Measurements from ENCODE around the gene POU2F3. TPM values are rescaled to one million over a fixed set of nuclear protein-coding genes. Genes with fewer than 3 reads are reported as not detected.
A peak's percentile ranks its signal among the peaks of the same experiment; 100 is the strongest.

Gene POU2F3
- total RNA-seq, 2 donors from 2014 or later, result 1.5 to 6.1 TPM

DNA sequence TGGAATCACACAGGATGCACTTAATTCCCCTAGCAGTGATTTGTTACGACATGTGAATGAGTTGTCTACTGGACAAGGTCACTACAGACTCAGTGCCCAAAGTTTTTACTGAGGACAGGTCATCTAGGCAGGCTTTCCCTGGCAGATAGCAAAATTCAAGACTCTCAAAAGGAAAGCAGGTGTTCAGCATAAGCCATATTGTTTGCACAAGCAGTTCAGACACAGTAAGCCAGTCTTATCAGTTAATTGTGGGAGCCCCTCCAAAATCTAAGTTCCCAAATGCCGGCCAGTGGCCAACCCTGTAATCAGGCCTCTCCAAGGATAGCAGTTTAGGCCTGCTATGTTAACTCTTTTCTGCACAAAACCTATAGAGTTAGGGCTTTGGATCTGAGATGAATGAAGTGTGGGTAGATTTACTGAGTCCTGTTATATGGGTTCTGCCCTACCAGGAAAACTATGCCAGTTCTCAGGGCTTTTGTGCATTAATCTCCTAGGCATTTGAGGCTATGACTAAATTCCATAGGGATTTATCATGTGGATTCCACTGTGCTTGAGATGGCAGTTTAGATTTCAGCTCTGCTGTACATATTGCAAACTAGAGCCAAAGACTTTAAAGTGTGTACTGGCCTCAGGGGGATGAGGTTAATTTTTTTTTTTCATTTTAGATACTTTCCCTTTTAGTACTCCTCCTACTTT lies 91.5 kb downstream of the POU2F3 start:
- intact Hi-C loops (cut with DNase I), result loop anchor here (10.0 kb wide), 3 partner anchors 73 to 353 kb away; no protein-coding TSS in a partner anchor
- H3K4me3 ChIP-seq, result no peak overlapping the region
- TF ChIP-seq, protein P1, sequence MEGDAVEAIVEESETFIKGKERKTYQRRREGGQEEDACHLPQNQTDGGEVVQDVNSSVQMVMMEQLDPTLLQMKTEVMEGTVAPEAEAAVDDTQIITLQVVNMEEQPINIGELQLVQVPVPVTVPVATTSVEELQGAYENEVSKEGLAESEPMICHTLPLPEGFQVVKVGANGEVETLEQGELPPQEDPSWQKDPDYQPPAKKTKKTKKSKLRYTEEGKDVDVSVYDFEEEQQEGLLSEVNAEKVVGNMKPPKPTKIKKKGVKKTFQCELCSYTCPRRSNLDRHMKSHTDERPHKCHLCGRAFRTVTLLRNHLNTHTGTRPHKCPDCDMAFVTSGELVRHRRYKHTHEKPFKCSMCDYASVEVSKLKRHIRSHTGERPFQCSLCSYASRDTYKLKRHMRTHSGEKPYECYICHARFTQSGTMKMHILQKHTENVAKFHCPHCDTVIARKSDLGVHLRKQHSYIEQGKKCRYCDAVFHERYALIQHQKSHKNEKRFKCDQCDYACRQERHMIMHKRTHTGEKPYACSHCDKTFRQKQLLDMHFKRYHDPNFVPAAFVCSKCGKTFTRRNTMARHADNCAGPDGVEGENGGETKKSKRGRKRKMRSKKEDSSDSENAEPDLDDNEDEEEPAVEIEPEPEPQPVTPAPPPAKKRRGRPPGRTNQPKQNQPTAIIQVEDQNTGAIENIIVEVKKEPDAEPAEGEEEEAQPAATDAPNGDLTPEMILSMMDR (IDR thresholded peaks at IDR 0.05), result no peak
- TF ChIP-seq POLR2AphosphoS5 (IDR thresholded peaks at IDR 0.05), result no peak
- no peak for TF ChIP-seq POLR2A (IDR thresholded peaks at IDR 0.05)
- H3K4me1 ChIP-seq (replicated peaks), result no peaks in the 10 kb centered on the region
- no peaks in the 10 kb centered on the region for H3K9me3 ChIP-seq
- H3K27ac ChIP-seq, result no peak overlapping the region
- H3K27me3 ChIP-seq (replicated peaks; ENCODE audit: insufficient read depth), result no peaks in the 10 kb centered on the region
- no peaks in the 10 kb centered on the region for H3K36me3 ChIP-seq
- no peak for DNase-seq (ENCODE audit: low spot score)
- 45% methylated on average over 2 of the region's 2 CpGs for WGBS

DNA sequence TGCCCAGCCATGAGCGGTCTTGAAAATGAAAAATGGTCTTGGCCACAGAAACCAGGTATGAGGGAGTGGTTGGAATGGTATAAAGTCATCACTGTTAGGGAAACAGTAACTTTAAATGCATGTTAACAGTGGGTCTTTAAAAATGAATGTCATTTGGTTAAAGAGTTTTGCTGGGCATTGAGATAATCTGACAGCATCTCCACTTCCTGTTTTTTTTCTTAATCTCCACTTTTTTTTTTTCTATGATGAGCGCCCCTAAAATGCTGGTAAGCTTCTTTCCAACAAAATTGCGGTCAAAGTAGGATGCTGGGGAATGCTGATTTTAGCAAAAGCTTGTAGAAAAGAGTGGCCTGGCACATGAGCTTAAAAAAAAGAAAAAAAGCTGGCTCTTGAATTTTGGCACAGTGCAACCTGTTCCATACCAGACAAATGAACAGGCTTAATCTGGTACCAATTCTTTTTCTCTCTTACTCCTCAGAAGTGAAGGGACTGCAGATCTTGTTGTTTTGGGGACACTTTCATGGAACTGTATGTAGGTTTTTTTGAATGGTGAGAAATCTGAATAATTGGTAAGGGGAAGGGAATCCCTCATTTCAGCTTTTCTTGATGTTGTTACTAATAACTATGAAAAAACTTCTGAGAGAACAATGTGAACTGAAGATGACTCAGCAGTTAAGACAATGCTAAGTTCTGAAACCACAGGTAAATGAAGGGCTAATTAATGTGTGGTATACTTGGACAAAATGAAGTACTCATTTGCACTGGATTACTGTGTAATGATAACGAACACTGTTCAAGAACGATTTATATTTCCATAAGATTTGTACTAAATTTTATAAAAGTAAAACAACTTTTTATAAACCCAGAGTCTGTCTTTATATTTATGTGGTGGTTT lies 93.1 kb downstream of the POU2F3 start:
- Histone ChIP-seq H3K4me1 (replicated peaks) (no peaks in the 10 kb centered on the region), H3K27ac (peak overlapping the region; percentile 12 to 20), H3K4me3 (no peak overlapping the region), H3K36me3 (no peaks in the 10 kb centered on the region), H3K27me3 (replicated peaks; ENCODE audit: insufficient read depth) (no peaks in the 10 kb centered on the region), H3K9me3 (no peaks in the 10 kb centered on the region)
- intact Hi-C loops (cut with DNase I), result loop anchor here (10.0 kb wide), 3 partner anchors 72 to 352 kb away; no protein-coding TSS in a partner anchor
- WGBS, result 81% methylated on average over 5 of the region's 5 CpGs
- no peak for DNase-seq (ENCODE audit: low spot score)
- TF ChIP-seq POLR2A (IDR thresholded peaks at IDR 0.05) (no peak), POLR2AphosphoS5 (IDR thresholded peaks at IDR 0.05) (no peak)
- TF ChIP-seq, protein P1 (IDR thresholded peaks at IDR 0.05), result no peak

DNA sequence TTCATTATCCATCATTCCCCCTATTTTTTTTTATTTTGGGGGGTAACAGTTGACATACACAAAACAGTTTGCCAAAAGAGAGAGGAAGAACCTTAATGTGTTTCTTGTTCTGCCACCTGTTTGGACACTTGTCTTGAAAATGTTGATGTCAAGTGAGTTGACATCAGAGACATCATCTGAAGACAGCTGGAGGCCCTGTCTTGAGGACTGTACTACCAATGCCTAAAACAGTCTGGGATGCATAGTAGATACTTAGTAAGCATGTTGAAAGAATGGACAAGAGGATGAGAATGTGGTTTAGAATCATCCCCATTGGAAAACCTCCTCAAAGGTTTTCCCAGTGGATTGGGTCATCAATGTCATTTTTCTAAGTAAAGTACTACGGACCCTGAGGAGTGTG lies 93.9 kb downstream of the POU2F3 start:
- Histone ChIP-seq H3K4me3 (no peak overlapping the region), H3K27ac (peak overlapping the region; percentile 12 to 20), H3K4me1 (replicated peaks) (no peaks in the 10 kb centered on the region), H3K27me3 (replicated peaks; ENCODE audit: insufficient read depth) (no peaks in the 10 kb centered on the region), H3K36me3 (no peaks in the 10 kb centered on the region), H3K9me3 (no peaks in the 10 kb centered on the region)
- WGBS, result 84% methylated on average over 1 of the region's 1 CpG
- no peak for DNase-seq (ENCODE audit: low spot score)
- TF ChIP-seq, protein P1 (IDR thresholded peaks at IDR 0.05), result no peak
- no peak for TF ChIP-seq POLR2AphosphoS5 (IDR thresholded peaks at IDR 0.05)
- TF ChIP-seq POLR2A (IDR thresholded peaks at IDR 0.05), result no peak
- intact Hi-C loops (cut with DNase I), result loop anchor here (10.0 kb wide), 3 partner anchors 71 to 351 kb away; no protein-coding TSS in a partner anchor

DNA sequence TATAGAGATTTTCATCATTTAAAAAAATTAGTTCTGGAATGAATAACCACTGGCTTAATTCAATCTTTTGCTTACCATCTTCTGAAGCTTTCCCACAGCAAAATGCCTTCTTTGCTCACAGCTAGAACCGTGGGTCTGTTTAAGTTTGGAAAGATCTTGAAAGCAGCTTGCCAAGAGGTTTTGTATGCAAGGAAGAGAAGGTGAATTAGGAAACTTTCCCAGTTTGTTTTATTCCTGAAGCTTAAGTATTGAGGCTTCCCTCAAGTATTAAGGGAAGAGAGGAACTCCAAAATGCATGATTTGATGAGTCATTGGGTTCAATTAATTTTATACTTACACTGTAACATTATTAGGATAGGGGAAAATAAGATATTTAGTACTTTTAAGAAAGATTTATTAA lies 94.4 kb downstream of the POU2F3 start:
- intact Hi-C loops (cut with DNase I), result loop anchor here (10.0 kb wide), 3 partner anchors 70 to 350 kb away; no protein-coding TSS in a partner anchor
- Histone ChIP-seq H3K27me3 (replicated peaks; ENCODE audit: insufficient read depth) (no peaks in the 10 kb centered on the region), H3K9me3 (no peaks in the 10 kb centered on the region), H3K36me3 (no peaks in the 10 kb centered on the region), H3K27ac (no peak overlapping the region), H3K4me3 (no peak overlapping the region), H3K4me1 (replicated peaks) (no peaks in the 10 kb centered on the region)
- WGBS, result 23% methylated on average over 1 of the region's 1 CpG
- TF ChIP-seq POLR2AphosphoS5 (IDR thresholded peaks at IDR 0.05), result no peak
- no peak for TF ChIP-seq POLR2A (IDR thresholded peaks at IDR 0.05)
- TF ChIP-seq, protein P1 (IDR thresholded peaks at IDR 0.05), result no peak
- no peak for DNase-seq (ENCODE audit: low spot score)
